Measurements from ENCODE around the gene HOXA10.

Gene HOXA10

GRCh38 chr7:27126596-27127327 is 47.4 kb downstream of the HOXA10 start:
- DNase-seq (ENCODE audit: low read depth), result no peak
- H3K4me3 ChIP-seq (ENCODE audit: low read depth, low read length), result no peak overlapping the region
- TF ChIP-seq MYC (IDR thresholded peaks at IDR 0.05; ENCODE audit: low read depth, low read length) (no peak), CTCF (IDR thresholded peaks at IDR 0.05; ENCODE audit: low read depth, low read length) (no peak), MAX (IDR thresholded peaks at IDR 0.05; ENCODE audit: low read depth, low read length) (no peak), POLR2A (IDR thresholded peaks at IDR 0.05; ENCODE audit: extremely low read depth, insufficient read length) (no peak)

GRCh38 chr7:27125986-27126394 is 48.1 kb downstream of the HOXA10 start:
- no peak for DNase-seq (ENCODE audit: low read depth)
- TF ChIP-seq MAX (IDR thresholded peaks at IDR 0.05; ENCODE audit: low read depth, low read length) (no peak), POLR2A (IDR thresholded peaks at IDR 0.05; ENCODE audit: extremely low read depth, insufficient read length) (no peak), CTCF (IDR thresholded peaks at IDR 0.05; ENCODE audit: low read depth, low read length) (no peak), MYC (IDR thresholded peaks at IDR 0.05; ENCODE audit: low read depth, low read length) (no peak)
- no peak overlapping the region for H3K4me3 ChIP-seq (ENCODE audit: low read depth, low read length)

GRCh38 chr7:27124902-27125689 is 49.0 kb downstream of the HOXA10 start:
- no peak overlapping the region for H3K4me3 ChIP-seq (ENCODE audit: low read depth, low read length)
- DNase-seq (ENCODE audit: low read depth), result no peak
- no peak for TF ChIP-seq MYC (IDR thresholded peaks at IDR 0.05; ENCODE audit: low read depth, low read length)
- no peak for TF ChIP-seq POLR2A (IDR thresholded peaks at IDR 0.05; ENCODE audit: extremely low read depth, insufficient read length)
- no peak for TF ChIP-seq MAX (IDR thresholded peaks at IDR 0.05; ENCODE audit: low read depth, low read length)
- TF ChIP-seq CTCF (IDR thresholded peaks at IDR 0.05; ENCODE audit: low read depth, low read length), result no peak

- no peak for DNase-seq (ENCODE audit: low read depth)
- TF ChIP-seq CTCF (IDR thresholded peaks at IDR 0.05; ENCODE audit: low read depth, low read length), result no peak
- TF ChIP-seq POLR2A (IDR thresholded peaks at IDR 0.05; ENCODE audit: extremely low read depth, insufficient read length), result no peak
- no peak for TF ChIP-seq MYC (IDR thresholded peaks at IDR 0.05; ENCODE audit: low read depth, low read length)
- no peak overlapping the region for H3K4me3 ChIP-seq (ENCODE audit: low read depth, low read length)
These were observed 49.8 kb downstream of the HOXA10 start for GRCh38 chr7:27124096-27124901.

GRCh38 chr7:27123477-27124053 is 50.6 kb downstream of the HOXA10 start:
- TF ChIP-seq MYC (IDR thresholded peaks at IDR 0.05; ENCODE audit: low read depth, low read length) (no peak), MAX (IDR thresholded peaks at IDR 0.05; ENCODE audit: low read depth, low read length) (no peak), CTCF (IDR thresholded peaks at IDR 0.05; ENCODE audit: low read depth, low read length) (no peak), POLR2A (IDR thresholded peaks at IDR 0.05; ENCODE audit: extremely low read depth, insufficient read length) (no peak)
- H3K4me3 ChIP-seq (ENCODE audit: low read depth, low read length), result no peak overlapping the region

More at GRCh38 chr7:27123477-27124053, 50.6 kb downstream of the HOXA10 start:
- DNase-seq (ENCODE audit: low read depth), result no peak
